Non-pigmented ciliary epithelial cell (primary cell): Measurements from ENCODE around the gene MME.

ENCODE experiments used
- DNase-seq: peaks from one replicate; pipeline ENCODE4 v3.0.0-alpha.2; 2010; ENCODE audit warnings: low read depth

The MME gene

GRCh38 chr3:155149494-155149893 lies 69.4 kb downstream of the MME start:
- DNase-seq, result no peak

GRCh38 chr3:155153242-155154186 lies 73.4 kb downstream of the MME start:
- no peak for DNase-seq

DNA sequence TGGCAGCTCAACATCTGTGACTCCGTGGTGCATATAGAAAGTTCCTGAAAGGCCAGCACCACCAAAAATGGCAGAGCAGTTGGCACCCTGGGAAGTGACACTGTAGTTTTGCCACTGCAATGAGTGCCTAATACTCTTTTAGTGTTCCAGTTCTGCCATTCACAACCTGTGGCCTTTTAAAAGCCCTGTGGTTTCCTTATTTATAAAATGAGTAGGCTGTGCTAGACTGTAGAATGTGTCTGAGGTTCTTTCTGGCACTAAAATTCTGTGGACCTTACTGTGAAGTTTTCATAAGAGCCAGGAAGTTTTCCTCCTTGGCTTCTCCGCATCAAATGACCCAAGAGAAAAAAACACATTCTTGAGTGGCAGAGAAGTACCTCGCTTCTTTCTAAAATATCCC lies 74.1 kb downstream of the MME start:
- DNase-seq, result no peak

- DNase-seq, result no peak
These were observed 78.4 kb downstream of the MME start for GRCh38 chr3:155158346-155159037.

GRCh38 chr3:155159301-155159700 lies 79.2 kb downstream of the MME start:
- no peak for DNase-seq

DNA sequence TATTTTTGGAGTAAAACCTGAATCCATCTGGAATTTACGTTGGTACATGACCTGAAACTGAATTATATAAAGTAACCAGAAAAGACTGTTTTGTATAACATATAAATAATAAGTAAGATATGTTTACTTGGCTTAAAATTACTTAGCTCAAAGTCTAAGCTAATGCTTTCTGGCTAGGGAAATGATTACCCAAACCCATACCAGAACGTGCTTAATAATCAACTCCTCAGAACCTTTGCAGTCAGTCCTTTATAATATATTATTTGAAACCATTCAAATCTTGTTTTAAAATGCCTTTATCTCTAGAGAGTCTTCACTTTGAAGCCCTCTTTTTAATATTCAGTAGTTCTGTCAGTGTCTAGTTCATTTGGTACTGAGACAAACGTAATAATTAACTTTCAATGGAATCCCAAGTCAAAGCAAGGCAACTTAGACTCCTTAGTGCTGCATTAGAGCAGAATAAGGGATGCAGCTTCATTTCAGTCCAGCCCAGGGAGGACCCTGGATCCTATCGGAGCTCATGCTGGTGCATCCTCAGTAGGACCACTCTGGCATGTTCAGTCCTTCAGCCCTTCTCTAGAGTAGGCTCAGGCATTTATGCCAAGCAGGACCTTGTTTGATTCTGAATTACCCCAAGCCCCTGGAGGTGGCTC lies 81.6 kb downstream of the MME start:
- DNase-seq, result no peak

GRCh38 chr3:155164306-155164705 lies 84.2 kb downstream of the MME start:
- DNase-seq, result no peak

- DNase-seq, result no peak
These were observed 86.3 kb downstream of the MME start for GRCh38 chr3:155166441-155166840.

GRCh38 chr3:155169197-155169596 lies 89.1 kb downstream of the MME start:
- no peak for DNase-seq

DNA sequence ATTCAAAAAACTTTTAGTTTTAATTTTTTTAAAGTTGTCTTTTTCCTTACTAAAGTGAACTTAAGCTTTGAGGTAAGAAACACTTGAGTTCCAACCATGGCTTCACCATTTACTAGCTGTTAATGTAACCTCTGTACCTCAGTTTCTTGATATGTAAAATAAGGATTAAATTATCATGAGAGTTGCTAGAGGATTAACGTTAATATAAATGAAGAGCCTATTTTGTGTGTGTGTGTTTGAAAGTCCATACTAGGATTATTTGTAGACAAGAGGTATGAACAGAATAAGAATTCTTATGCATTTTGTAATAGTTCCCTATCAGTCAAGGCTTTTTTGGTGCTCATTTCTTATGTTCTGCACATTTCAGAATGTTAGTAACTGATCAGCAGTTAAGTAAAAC lies 93.7 kb downstream of the MME start:
- DNase-seq, result no peak

DNA sequence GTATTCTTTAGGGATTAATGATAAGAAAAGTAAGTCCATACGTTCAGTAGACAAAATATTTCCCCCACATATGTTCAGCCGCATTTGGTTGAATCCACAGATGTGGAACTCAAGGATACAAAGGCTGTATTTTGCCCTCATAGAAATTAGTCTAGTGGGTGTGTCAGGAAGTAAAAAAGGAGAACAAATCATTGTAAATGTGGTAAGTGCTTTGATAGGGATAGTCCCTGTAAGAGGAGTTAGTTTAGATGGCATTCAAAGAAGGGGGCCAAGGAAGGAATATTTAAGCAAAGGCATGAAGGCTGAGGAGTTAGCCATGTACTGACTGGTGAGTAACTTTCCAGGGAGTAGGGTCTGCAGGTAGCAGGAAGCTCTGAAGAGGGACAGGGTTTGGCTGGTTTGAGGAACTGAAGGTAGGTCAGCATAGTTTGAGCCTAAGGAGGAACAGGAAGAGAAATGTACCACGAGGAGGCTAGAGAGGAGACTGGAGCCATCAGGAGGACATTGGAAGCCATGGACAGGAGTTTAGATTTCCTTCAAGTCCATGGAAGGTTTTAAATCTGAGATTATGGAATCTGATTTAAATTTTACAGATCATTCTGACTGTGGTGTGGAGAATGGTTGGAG lies 98.8 kb downstream of the MME start:
- DNase-seq, result no peak

- no peak for DNase-seq
These were observed 99.3 kb downstream of the MME start for GRCh38 chr3:155179437-155179827.

DNA sequence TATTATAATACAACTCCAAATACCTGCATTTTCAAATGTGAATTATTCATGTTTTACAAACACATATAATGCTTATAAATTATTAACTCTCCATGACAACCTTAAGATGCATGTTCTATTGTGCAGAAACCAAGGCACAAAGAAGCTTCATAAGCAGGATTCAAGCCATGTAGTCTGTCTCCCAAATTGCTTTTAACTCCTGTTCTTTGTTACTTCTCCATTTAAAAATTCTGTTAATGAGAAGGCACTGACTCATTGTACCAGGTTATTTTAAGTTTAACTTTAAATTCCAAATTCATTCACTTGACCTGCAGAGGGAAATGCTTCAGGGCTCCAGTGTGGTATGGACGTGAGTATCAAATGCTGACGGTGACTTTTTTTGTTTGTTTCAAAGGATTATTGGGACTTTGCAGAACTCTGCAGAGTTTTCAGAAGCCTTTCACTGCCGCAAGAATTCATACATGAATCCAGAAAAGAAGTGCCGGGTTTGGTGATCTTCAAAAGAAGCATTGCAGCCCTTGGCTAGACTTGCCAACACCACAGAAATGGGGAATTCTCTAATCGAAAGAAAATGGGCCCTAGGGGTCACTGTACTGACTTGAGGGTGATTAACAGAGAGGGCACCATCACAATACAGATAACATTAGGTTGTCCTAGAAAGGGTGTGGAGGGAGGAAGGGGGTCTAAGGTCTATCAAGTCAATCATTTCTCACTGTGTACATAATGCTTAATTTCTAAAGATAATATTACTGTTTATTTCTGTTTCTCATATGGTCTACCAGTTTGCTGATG lies 100.0 kb downstream of the MME start:
- DNase-seq, result no peak

DNA sequence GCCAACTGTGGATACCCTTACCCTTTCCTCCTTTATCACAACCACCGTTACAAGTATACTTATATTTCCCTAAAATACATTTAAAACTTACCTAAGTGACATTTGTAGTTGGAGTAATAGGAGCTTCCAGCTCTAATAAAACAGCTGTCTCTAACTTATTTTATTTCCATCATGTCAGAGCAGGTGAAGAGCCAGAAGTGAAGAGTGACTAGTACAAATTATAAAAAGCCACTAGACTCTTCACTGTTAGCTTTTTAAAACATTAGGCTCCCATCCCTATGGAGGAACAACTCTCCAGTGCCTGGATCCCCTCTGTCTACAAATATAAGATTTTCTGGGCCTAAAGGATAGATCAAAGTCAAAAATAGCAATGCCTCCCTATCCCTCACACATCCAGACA lies 102.3 kb downstream of the MME start:
- DNase-seq, result no peak

- DNase-seq, result no peak
These were observed 103.9 kb downstream of the MME start for GRCh38 chr3:155184011-155184410.

DNA sequence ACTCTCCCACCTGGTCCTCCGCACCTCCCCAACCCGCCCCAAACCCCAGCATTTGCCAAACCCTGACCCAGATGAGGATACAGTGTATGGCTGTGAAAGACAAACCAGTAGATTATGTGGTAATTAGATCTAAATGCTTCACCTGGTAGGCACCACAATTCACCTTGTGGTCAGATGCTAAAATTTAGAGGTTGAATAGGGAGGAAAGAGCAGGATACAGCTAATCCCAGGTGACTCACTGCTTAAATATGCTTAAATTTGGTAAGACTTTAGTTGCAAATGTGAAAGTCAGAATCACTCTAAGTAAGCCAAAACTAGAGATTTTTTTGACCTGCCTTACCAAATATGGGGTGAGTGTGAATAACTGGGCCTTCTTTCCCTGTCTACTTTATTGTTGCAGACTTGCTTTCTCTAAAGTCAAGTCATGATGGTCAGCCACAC lies 105.5 kb downstream of the MME start:
- peak; percentile 13 for DNase-seq

DNA sequence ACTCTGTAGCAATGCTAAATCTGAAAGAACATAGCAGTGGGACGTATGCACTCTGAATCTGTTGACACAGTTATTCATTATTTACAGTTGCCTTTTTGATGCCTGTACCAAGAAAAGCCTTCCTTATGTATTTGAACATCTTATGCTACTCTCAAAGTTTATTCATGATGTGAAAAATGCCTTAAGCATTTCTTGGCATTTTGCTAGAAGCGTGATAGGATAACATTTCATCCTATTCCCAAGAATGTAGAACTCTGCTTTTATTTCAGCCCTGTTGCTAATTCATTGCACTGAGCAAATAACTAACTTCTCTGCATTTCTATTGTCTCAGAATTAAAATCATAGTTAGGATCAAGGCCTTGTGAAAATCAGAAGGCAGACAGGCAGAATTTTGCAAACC lies 107.9 kb downstream of the MME start:
- no peak for DNase-seq

DNA sequence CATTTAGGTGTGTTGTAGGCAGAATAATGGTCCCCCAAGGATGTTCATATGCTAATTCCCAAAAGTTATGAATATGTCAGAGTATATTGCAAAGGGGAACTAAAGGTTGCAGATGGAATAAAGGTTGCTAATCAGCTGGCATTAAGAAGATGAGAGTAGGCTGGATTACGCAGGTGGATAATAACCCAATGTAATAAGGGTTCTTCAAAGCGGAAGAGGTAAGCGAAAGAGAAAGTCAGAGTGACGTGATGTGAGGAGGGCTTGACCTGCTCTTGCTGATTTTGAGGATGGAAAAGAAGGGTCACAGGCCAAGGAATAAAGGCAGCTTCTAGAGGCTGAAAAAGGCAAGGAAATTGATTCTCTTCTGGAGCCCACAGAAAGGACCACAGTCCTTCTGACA lies 109.4 kb downstream of the MME start:
- DNase-seq, result no peak

- no peak for DNase-seq
These were observed 110.6 kb downstream of the MME start for GRCh38 chr3:155190691-155191090.

DNA sequence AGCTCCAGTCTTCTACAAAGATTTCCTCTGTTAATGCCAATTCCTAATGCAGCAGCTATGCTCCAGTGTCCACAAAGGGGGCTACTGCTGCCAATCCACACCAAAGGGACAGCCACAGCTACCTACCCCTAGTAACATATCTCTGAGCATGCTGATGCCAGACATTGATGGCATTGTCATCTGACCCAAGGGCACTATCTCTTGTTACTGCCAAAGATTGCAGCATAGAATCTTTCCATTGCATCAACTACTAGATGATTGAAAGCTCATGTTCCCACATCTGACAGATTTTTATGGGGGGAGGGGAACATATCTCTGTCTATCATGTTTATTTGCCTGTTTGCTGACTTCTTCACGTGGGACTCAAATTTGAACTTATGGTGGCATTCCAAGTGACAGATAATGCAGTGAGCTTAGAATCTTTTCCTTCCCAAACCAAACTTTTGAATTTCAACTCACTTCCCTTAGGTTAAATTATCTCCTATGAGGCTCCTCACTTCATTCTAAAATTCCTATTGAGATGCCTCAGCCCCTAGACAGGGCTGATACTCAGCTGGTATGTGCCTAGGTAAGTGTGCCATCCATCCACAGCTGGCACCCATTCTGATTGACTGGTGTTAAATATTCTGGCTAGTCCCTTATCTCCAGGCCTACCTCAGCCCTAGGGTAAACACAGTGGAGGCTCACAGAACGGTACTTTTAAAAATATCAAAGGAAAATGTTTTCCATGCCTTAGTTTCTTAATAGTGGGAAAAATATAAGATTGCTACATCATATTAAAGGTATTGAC lies 113.0 kb downstream of the MME start:
- no peak for DNase-seq

DNA sequence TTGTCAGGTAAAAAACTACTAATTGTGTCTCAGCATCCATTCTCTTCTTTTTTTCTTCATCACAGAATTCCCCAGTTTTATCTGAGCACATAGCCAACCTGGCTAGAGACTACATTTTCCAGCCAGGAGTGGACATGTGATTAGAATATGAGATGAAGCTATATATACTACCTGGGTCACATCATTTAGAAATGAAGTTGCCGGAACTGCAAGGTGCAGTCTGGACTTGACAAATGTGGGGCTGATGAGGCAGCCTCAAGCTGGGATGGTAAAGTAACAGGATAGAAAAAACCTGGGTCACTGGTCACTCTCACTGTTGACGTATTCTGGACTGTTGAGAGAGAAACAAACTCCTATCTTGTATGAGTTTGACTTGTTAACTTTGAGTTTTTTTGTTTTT lies 113.7 kb downstream of the MME start:
- DNase-seq, result no peak
